Prostate gland (tissue), 2 donors: ENCODE results near the gene VAV2.

Source experiments
- CTCF ChIP-seq, 4 experiments: fragments of 200-600 bp in 2 of 4; fragments of 450-650 bp in 2 of 4; sonication (generic) in 2 of 4; IDR thresholded peaks; 1 replicate in 3 of 4; 2 replicates in 1 of 4; pipeline ENCODE4 v1.5.1; 2016 to 2019; ENCODE audit warnings: antibody characterized with exemption in 4 of 4, mild to moderate bottlenecking in 2 of 4, moderate library complexity in 2 of 4
- POLR2A ChIP-seq: fragments of 450-650 bp; IDR thresholded peaks from one replicate; pipeline ENCODE4 v1.6.1; 2016; ENCODE audit warnings: antibody characterized with exemption, mild to moderate bottlenecking

GRCh38 chr9:133769511-133770075 lies 222.5 kb downstream of the VAV2 start:
- no peak for TF ChIP-seq CTCF (IDR thresholded peaks at IDR 0.05)
- no peak for TF ChIP-seq POLR2A
